DOHH2 (cell line): ENCODE data around the gene FATE1.

Experiments used
- CTCF ChIP-seq: fragments of 200-600 bp; sonication (generic); IDR thresholded peaks from one replicate; pipeline ENCODE4 v1.5.1; 2014; ENCODE audit warnings: antibody characterized with exemption, mild to moderate bottlenecking, low read depth, low read length; ENCODE audit not compliant: poor library complexity, severe bottlenecking
- EZH2phosphoT487 ChIP-seq: fragments of 200-600 bp; sonication (generic); IDR thresholded peaks from 2 replicates; pipeline ENCODE4 v1.6.1; 2017; ENCODE audit warnings: borderline replicate concordance, mild to moderate bottlenecking, antibody characterized with exemption, low read length, moderate library complexity, mixed read lengths

- TF ChIP-seq EZH2phosphoT487 (no peak), CTCF (no peak)
These were observed 9.4 kb downstream of the FATE1 start for GRCh38 chrX:151725338-151725614.
